Measurements from ENCODE around the gene SENP1.

Gene SENP1

GRCh38 chr12:48015954-48016353 lies 89.9 kb downstream of the SENP1 start:
- DNase-seq = no peak

DNA sequence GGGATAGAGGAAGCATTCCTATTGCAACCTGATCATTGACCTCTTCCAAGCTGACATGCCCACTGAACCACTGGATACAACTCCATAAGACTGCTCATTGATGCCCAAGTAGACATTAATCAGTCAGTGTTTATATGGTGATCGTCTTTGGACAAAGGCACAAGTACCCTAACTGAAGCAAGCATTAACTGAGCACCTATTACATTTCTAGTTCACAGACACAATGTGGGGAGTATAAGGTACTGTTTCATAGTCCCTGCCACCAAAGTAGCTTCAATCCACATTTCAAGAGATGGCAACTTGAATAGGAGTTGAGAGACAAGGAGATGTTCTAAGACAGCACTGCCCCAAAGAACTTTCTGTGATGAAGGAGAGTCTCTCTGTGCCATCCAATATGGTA lies 90.8 kb downstream of the SENP1 start:
- no peak for DNase-seq

GRCh38 chr12:48013287-48013686 lies 92.6 kb downstream of the SENP1 start:
- DNase-seq = no peak

GRCh38 chr12:48012070-48012469 lies 93.8 kb downstream of the SENP1 start:
- DNase-seq = no peak

- no peak for DNase-seq
These were observed 95.4 kb downstream of the SENP1 start for GRCh38 chr12:48010366-48010970.

DNA sequence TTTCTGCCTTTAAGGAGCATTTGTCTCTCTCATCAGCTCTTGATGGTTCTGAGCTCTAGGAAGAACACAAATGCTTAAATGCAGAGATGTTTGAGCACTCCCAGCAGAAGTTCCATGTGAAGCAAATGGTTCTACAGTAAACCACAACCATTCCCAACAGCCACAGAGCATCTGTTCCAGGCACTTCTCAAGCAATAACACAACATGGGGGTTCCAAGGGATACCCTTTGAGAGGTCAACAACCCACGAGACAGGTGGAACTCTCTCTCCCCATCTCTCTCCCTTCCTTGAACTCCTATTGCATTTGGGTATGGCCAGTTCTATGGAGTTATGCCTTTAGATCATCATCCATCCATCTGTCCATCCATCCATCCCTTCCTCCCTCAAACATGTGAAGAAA lies 96.4 kb downstream of the SENP1 start:
- no peak for DNase-seq

- DNase-seq = no peak
These were observed 96.9 kb downstream of the SENP1 start for GRCh38 chr12:48008950-48009349.

- DNase-seq = no peak
These were observed 97.5 kb downstream of the SENP1 start for GRCh38 chr12:48008349-48008748.

- DNase-seq = no peak
These were observed 98.7 kb downstream of the SENP1 start for GRCh38 chr12:48007206-48007605.

- no peak for DNase-seq
These were observed 100.2 kb downstream of the SENP1 start for GRCh38 chr12:48005750-48006021.

DNA sequence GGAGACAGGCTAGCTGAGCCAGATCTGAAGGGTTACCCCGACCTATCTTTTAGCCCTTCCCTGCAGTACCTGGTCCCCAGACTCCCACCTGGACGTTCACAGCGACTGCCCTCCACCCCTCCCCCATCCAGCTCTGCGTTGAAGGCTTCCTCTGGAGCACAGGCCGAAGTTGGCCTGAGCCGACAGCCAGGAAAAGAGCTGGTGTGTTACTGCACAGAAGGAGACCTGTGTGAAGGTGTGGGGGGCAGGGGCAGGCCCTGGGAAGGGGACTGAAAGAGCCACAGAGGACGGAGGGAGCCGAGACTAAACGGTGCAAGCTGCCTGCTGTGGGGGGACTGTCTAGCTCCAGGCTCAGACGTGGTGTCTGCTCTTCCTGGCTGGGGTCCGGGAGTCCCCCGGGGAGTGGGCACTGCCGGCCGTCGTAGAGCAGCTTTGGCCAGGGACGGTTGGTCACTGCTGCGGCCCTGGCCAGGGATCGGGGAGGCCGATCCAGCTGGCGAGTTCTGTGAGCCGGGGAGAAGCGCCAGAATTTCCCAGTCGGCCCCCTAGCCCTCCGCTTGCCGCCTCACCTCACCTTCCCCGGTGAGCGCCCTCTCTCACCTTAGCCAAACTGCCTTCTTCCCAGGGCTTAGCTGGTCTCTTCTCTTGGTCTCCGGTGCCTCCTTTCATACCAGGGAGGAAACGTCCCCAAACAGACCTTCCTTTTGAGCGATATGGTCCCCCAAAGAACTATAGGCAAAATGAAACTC lies 100.7 kb downstream of the SENP1 start:
- no peak for DNase-seq

- DNase-seq = no peak
These were observed 101.6 kb downstream of the SENP1 start, which contains the start of gene COL2A1 for GRCh38 chr12:48004053-48004941. TSS of gene COL2A1 (minus strand) at chr12:48004476. CDS start at chr12:48004321, 155 bp downstream.

DNA sequence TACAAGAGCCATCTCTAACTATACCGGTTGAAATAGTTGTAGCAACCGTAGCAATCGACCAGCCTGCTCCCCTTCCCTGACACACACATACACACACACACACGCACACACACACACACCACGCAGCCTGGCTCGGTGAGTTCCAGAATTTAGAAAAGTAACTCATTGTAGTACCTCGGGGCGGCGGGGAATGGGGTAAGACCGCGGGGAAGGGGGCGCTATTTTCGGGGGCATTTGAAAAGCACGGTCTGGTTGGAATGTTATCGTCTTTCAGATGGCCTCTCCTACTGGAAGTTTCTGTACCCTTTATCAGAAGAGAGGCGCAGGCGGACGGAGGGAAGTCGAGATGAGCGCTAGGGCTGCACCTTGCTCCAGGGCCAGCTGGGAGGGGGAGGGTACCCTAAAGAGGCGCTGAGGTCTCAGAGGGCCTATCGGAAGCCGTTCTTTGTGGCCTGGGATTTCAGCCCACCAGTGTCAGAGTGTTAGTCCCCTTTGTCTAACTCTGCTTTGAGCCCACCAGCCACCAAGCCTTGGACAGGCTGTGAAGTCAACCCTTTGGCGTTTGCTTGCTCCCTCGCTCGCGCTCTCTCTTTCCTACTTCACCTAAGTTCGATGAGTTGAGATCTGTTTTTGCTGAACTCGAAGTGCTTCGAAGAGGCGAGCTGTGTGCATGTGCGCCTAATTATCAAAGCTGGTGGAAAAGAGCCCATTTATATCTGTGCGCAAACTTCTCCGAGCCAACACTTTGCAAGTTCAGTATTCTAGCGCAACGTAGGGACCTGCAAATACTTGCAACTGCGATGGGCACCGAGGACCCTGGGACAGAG lies 102.4 kb downstream of the SENP1 start:
- no peak for DNase-seq

DNA sequence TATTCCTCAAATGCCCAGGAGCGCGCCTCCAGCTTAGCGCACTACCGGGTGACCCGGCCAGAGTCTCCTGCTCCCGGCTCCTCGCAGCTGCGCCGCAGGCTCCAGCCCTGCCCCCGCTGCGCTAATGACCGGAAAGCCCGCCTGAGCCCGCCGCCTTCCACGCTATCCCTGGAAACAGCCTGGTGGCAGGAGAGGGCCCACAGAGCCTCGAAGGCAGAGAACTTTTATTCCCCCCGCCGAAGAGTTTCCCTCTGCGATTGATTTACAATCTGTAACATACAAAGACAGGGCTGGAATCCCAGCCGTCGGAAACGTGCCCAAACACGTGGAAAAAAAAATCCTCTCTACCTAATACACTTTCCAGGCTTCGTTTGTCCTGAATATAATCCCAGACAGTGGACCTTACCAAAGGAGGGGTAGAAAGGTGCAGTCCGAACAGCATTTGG lies 103.1 kb downstream of the SENP1 start:
- DNase-seq = no peak

GRCh38 chr12:48002414-48002730 lies 103.5 kb downstream of the SENP1 start:
- DNase-seq = no peak

GRCh38 chr12:48001505-48002413 lies 104.1 kb downstream of the SENP1 start:
- DNase-seq = peak; percentile 39

DNA sequence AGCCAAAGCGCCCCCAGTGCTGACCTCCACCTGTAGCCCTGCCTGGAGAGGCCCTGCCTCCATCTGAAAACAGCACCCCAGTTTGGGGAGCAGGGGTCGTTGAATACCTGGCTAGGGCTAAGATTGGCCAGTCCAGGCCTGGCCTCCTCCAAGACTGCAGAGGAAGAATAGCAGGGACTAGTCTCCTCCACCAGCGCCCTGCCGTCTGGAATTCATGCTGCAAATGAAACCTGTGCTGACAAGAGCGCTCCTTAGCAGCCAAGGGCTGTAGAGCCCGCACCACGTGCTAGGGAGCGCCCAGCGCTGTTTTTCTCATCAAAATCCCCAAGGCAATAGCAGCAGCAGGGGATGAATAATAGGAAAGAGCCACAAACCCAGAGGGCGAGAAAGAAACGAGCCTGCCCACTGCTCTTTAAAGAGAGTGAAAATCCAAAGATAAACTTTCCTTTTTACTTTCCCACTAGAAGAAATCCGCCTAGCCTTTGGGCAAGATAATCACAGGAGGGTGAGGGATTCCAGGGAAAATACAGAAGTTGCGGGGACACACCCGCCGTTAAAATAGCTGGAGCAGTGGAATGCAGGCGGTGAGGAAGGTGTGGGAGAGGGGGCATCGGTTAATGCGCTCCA lies 104.9 kb downstream of the SENP1 start:
- peak; percentile 65 for DNase-seq

DNA sequence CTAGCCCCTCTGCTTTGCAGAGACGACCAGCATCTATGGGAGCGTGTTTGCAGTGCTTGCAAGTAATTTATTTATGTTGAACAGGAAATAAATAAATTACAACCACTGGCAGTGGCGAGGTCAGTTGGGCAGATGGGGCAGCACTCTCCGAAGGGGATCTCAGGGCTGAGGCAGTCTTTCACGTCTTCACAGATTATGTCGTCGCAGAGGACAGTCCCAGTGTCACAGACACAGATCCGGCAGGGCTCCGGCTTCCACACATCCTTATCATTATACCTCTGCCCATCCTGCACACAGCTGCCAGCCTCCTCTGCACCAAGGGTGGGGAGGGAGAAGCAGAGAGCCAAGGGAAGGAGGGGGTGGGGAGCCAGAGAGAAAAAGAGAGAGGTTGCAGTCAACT lies 106.1 kb downstream of the SENP1 start:
- DNase-seq = no peak

DNA sequence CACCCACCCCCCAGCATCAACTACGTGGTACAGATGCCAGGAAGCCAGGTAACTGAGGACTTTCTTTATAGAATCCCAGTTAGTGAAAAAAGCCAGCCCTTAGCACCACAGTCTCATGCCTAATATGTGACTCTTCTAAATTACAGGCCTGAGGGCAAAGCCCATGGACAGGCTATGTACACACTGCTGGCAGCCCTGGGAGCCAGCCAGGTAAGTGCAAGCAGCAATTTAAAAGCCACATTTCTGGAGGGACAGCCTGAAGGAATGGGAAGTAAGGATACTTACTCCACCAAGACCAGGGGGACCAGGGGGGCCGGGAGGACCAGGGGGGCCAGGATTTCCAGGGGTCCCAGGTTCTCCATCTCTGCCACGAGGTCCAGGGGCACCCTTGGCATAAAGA lies 108.6 kb downstream of the SENP1 start:
- no peak for DNase-seq

DNA sequence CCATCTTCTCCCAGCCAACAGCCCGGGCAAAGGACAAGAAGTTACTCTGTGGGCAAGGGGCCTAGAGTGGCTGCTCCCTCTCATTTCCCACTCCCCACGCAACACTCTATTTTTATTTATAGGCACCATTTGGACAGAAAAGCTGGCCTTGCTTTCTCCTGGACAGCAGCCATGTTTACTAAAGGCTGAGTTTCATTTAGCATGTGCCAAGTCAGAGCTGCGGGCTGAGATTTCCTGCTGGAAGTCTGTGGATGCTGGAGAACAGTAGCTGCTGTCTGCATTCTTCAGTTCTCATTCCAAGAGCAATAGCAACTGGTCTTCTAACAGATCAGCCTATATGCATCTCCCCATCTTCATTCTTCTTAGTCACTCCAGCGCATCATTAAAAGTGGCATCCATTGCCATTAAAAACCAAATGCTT lies 109.9 kb downstream of the SENP1 start:
- DNase-seq = no peak

DNA sequence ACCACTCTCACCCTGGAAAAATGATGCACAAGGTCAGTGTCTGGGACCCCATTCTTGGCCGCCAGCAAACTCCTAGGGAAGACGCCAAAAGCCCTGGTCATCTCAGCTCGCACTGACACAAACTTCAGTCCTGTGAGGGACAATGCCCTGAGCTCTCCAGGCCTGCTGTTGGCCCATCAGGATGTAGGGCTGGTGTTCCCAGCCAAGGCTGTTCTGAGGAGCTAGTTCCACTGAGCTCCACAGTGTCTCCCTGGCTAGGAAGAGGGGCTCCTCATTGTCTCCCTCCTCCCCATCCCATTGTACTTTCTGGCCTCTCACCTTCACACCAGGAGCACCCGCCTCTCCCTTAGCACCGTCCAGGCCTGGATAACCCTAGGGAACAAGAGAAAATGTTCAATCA lies 112.4 kb downstream of the SENP1 start:
- no peak for DNase-seq
